Heart left ventricle (tissue), 16 donors: ENCODE results near the gene SV2B. TPM values are rescaled to one million over a fixed set of nuclear protein-coding genes. Genes with fewer than 3 reads are reported as not detected.

ENCODE experiments used
- ATAC-seq, 4 donors: fragments of 200-7000 bp; cut with Tn5 transposase; one replicate each; pipeline ENCODE4 v1.9.1; 2020 to 2022; ENCODE audit warnings: moderate library complexity in 4 of 4, mild to moderate bottlenecking in 3 of 4, moderate number of reproducible peaks in 1 of 4
- DNase-seq, 5 donors: peaks; one replicate each; pipeline ENCODE4 v3.0.0-alpha.2; 2020
- H3K27ac ChIP-seq, 12 donors: fragments of 200-600 bp; sonication (generic) in 4 of 12; one replicate each; pipeline versions ENCODE4 v1.5.0 to v1.8.0; 2016 to 2022; ENCODE audit warnings: mild to moderate bottlenecking in 2 of 12
- H3K27me3 ChIP-seq, 9 donors: fragments of 200-600 bp; sonication (generic) in 2 of 9; one replicate each; pipeline versions ENCODE4 v1.5.1 to v1.8.0; 2016 to 2022; ENCODE audit warnings: mild to moderate bottlenecking in 3 of 9
- H3K36me3 ChIP-seq, 9 donors: fragments of 200-600 bp; sonication (generic) in 2 of 9; one replicate each; pipeline versions ENCODE4 v1.5.0 to v1.8.0; 2018 to 2022; ENCODE audit warnings: mild to moderate bottlenecking in 2 of 9
- H3K4me1 ChIP-seq, 12 donors: fragments of 200-600 bp; sonication (generic) in 4 of 12; one replicate each; pipeline versions ENCODE4 v1.5.0 to v1.8.0; 2016 to 2022; ENCODE audit warnings: mild to moderate bottlenecking in 3 of 12
- H3K4me3 ChIP-seq, 12 donors: fragments of 200-600 bp; sonication (generic) in 4 of 12; one replicate each; pipeline versions ENCODE4 v1.5.0 to v1.8.0; 2017 to 2022; ENCODE audit warnings: mild to moderate bottlenecking in 9 of 12, moderate library complexity in 4 of 12
- H3K9me3 ChIP-seq, 12 donors: fragments of 200-600 bp; sonication (generic) in 4 of 12; one replicate each; pipeline versions ENCODE4 v1.5.0 to v1.8.0; 2016 to 2022; ENCODE audit warnings: mild to moderate bottlenecking in 1 of 12
- CTCF ChIP-seq, 12 donors: fragments of 200-600 bp; sonication (generic) in 4 of 12; IDR thresholded peaks; one replicate each; pipeline versions ENCODE4 v1.5.0 to v1.8.0; 2018 to 2022; ENCODE audit warnings: antibody characterized with exemption in 12 of 12, mild to moderate bottlenecking in 5 of 12
- POLR2A ChIP-seq, 2 donors: fragments of 450-650 bp; IDR thresholded peaks; one replicate each; pipeline ENCODE4 v1.6.1; 2017; ENCODE audit warnings: antibody characterized with exemption in 2 of 2, mild to moderate bottlenecking in 2 of 2, moderate library complexity in 2 of 2
- WGBS, 4 donors: extraction: QIAGEN DNeasy Blood & Tissue Kit in 2 of 4; methylation state at CpG; one replicate each; pipeline versions ENCODE4 v1.1.5 to v1.1.7; 2013 to 2018; 5-methylcytosine and 5-hydroxymethylcytosine counted together
- intact Hi-C, 10 donors: fragments of 100-400 bp; cut with DNase I; formaldehyde crosslinking; loops; one replicate each; pipeline versions ENCODE4 v1.11.1 to v1.14.2; 2022
- polyA plus RNA-seq, 2 donors: library from polyadenylated mRNA; stranded (reverse); fragments of 200-250 nt; gene quantifications; one replicate each; pipeline ENCODE4 v1.2.3, GENCODE V29; 2013
- total RNA-seq, 9 donors: library from RNA; depleted of rRNA in 2 of 9; stranded (reverse); fragments of >200 nt in 2 of 9; fragmentation: NEBNext Ultra II Directional in 3 of 9; extraction: Animal tissue kit (Norgen Biotek cat#: 25700) in 3 of 9; gene quantifications; one replicate each; pipeline versions ENCODE4 v1.1.0 to v1.2.4, GENCODE V29; 2016 to 2023
- donor health status: ischemic (EF 13 %, LVEDD 7.1; RV severe dilation, severe dysfunction).
- donor health status: healthy with polysubstance abuse.
- donor health status: DM: no; HTN: yes; CAD: no.
- donor health status: DM: no; HTN: no; CAD: no.
- donor health status: ischemic (EF 25% LVEDD 6.9; RV normal size, moderate dysfunction).
- donor health status: ischemic (EF 25% LVEDD 5.7; RV mildly dilated, moderate dysfunction).
- donor health status: healthy.
- donor health status: DM: yes; HTN: yes; CAD: no.
- donor health status: ischemic (EF 35%, LVEDD 5.7; RV mildly dilated, moderate dysfunction).
- donor health status: nonischemic (EF 11% LVEDD 7.7; RV severe dilation, severe dysfunction).
- donor health status: DM: yes; HTN: yes; CAD: no.
- donor health status: PGD.
- donor health status: ischemic (EF 29% LVEDD 5.4; RV normal size, mild dysfunction).
- donor health status: nonischemic (EF 23%, LVEDD 6.1; RV moderate dilation, normal function).

Gene SV2B
- total and polyA plus RNA-seq, 11 donors, result 0.42 to 23.5 (median 1.9) TPM

- Histone ChIP-seq H3K4me1 (peaks cover 0 to 18% (median 0%) of the 10 kb centered on the region in 12 donors), H3K36me3 (no peaks in the 10 kb centered on the region), H3K27me3 (no peaks in the 10 kb centered on the region), H3K9me3 (no peaks in the 10 kb centered on the region), H3K27ac (no peak overlapping the region), H3K4me3 (no peak overlapping the region)
- no peak for TF ChIP-seq CTCF (IDR thresholded peaks at IDR 0.05)
- TF ChIP-seq POLR2A (IDR thresholded peaks at IDR 0.05), result no peak
- 80 to 87% (median 85%) methylated on average over 2 of the region's 2 CpGs for WGBS, 4 donors
- DNase-seq, result no peak
- no peak for ATAC-seq
- intact Hi-C loops, result no loop called here
Observed at GRCh38 chr15:91234759-91235158, 134.7 kb downstream of the SV2B start.

- DNase-seq, result no peak
- peaks cover 0 to 18% (median 0%) of the 10 kb centered on the region in 12 donors for H3K4me1 ChIP-seq
- H3K27me3 ChIP-seq, result no peaks in the 10 kb centered on the region
- no peak for ATAC-seq
- WGBS, 4 donors, result 71 to 83% (median 74%) methylated on average over 3 of the region's 3 CpGs
- H3K27ac ChIP-seq, result no peak overlapping the region
- no peak overlapping the region for H3K4me3 ChIP-seq
- TF ChIP-seq POLR2A (IDR thresholded peaks at IDR 0.05) (no peak), CTCF (IDR thresholded peaks at IDR 0.05) (peak in 2 of 12 donors; percentile 19 to 28)
- no peaks in the 10 kb centered on the region for H3K36me3 ChIP-seq
- intact Hi-C loops, result no loop called here
- no peaks in the 10 kb centered on the region for H3K9me3 ChIP-seq
Observed at GRCh38 chr15:91235376-91235775, 135.3 kb downstream of the SV2B start.

- 79 to 86% (median 82%) methylated on average over 5 of the region's 5 CpGs for WGBS, 4 donors
- ATAC-seq, result peak in 2 of 4 donors; percentile 48 to 55
Observed at GRCh38 chr15:91237445-91237844, 137.4 kb downstream of the SV2B start.

More at GRCh38 chr15:91237445-91237844, 137.4 kb downstream of the SV2B start:
- H3K9me3 ChIP-seq, result no peaks in the 10 kb centered on the region
- H3K27ac ChIP-seq, result peak overlapping the region in 1 of 12 donors; percentile 66
- no peak for DNase-seq
- TF ChIP-seq CTCF (IDR thresholded peaks at IDR 0.05) (no peak), POLR2A (IDR thresholded peaks at IDR 0.05) (no peak)
- intact Hi-C loops, result no loop called here
- peaks cover 0 to 18% (median 0%) of the 10 kb centered on the region in 12 donors for H3K4me1 ChIP-seq
- peaks cover 0 to 4% (median 0%) of the 10 kb centered on the region in 9 donors for H3K27me3 ChIP-seq
- H3K36me3 ChIP-seq, result no peaks in the 10 kb centered on the region
- no peak overlapping the region for H3K4me3 ChIP-seq
